Type B pancreatic cell (in vitro differentiated cells): ENCODE data around the gene MOSMO. TPM values are rescaled to one million over a fixed set of nuclear protein-coding genes. Genes with fewer than 3 reads are reported as not detected.

ENCODE experiments used
- DNase-seq: peaks from one replicate; pipeline ENCODE4 v3.0.0; 2021; ENCODE audit warnings: mixed read lengths; ENCODE audit not compliant: unreplicated experiment; ENCODE audit errors: extremely low spot score
- H3K27ac Mint-ChIP-seq: 2 replicates; pipeline ENCODE4 v1.8.0; 2021; ENCODE audit warnings: mild to moderate bottlenecking, mixed read lengths
- H3K27me3 Mint-ChIP-seq: 2 replicates; pipeline ENCODE4 v1.8.0; 2021; ENCODE audit warnings: mixed read lengths
- H3K36me3 Mint-ChIP-seq: 2 replicates; pipeline ENCODE4 v1.8.0; 2021; ENCODE audit warnings: mixed read lengths
- H3K4me1 Mint-ChIP-seq: one replicate; pipeline ENCODE4 v1.8.0; 2021; ENCODE audit warnings: mixed read lengths; ENCODE audit not compliant: unreplicated experiment
- H3K4me3 Mint-ChIP-seq: 2 replicates; pipeline ENCODE4 v1.8.0; 2021; ENCODE audit warnings: mild to moderate bottlenecking, mixed read lengths
- H3K9me3 Mint-ChIP-seq: 2 replicates; pipeline ENCODE4 v1.8.0; 2021; ENCODE audit warnings: mixed read lengths
- total RNA-seq: library from RNA; stranded (reverse); gene quantifications from 2 replicates; pipeline ENCODE4 v1.2.1, GENCODE V29; 2021; ENCODE audit warnings: low replicate concordance
- TF ChIP-seq, protein P1 (sequence below): fragments of 200-600 bp; sonication (generic); conservative IDR thresholded peaks from 2 replicates; pipeline ENCODE4 v1.5.0; 2021; ENCODE audit warnings: antibody characterized with exemption, mild to moderate bottlenecking

MOSMO gene
- total RNA-seq, 1 donor from 2014 or later: 13.5 TPM

DNA sequence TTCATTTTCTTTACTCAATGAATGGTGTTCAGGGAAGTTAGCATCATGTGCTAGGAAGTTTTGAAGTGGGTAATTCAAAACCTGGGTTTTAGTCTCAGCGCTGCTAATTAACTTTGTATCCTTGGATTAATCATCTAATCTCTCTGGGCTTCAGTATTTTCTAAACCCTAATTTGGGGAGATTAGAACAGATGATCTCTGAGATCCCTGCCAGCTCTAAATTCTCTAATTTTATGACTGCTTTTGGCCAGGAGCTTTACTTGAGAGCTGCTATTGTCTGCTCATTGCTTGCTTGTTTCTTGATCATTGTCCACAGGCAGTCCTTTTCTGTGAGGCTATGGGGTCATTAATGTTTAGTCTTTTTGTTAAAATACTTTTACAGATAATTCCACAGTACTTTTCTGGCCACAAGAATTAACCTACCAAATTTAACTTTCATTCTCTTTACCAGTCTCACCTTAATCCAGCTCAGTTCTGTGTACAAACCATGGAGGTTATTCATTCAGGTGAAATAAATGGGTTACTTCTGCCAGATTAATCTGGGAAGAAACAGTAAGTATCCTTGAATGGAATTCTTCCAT lies 56.1 kb downstream of the MOSMO start:
- Mint-ChIP-seq H3K9me3 (peaks cover 4% of the 10 kb centered on the region), H3K36me3 (peaks cover 9% of the 10 kb centered on the region), H3K4me3 (no peak overlapping the region), H3K27me3 (no peaks in the 10 kb centered on the region), H3K4me1 (no peaks in the 10 kb centered on the region), H3K27ac (no peak overlapping the region)
- DNase-seq: no peak
- TF ChIP-seq, protein P1, sequence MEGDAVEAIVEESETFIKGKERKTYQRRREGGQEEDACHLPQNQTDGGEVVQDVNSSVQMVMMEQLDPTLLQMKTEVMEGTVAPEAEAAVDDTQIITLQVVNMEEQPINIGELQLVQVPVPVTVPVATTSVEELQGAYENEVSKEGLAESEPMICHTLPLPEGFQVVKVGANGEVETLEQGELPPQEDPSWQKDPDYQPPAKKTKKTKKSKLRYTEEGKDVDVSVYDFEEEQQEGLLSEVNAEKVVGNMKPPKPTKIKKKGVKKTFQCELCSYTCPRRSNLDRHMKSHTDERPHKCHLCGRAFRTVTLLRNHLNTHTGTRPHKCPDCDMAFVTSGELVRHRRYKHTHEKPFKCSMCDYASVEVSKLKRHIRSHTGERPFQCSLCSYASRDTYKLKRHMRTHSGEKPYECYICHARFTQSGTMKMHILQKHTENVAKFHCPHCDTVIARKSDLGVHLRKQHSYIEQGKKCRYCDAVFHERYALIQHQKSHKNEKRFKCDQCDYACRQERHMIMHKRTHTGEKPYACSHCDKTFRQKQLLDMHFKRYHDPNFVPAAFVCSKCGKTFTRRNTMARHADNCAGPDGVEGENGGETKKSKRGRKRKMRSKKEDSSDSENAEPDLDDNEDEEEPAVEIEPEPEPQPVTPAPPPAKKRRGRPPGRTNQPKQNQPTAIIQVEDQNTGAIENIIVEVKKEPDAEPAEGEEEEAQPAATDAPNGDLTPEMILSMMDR: no peak

DNA sequence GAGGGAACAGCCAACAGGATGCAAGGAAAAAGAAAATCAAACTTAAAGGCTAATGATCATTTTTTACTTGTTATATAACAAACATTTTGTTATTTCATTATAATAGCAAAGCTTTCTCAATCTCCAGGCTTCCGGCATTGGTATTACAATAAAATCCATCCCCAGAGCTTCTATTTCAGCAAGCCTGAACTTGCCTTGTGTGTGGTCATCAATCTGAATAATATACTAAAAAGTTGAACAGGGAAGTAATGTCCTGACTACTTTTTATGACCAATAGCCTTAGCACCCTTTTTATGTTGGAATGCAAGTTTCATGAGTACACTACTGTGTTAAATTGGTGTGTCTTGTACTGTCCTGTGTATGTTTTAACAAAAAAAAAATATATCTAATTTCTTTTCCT lies 57.3 kb downstream of the MOSMO start:
- H3K4me3 Mint-ChIP-seq: no peak overlapping the region
- no peaks in the 10 kb centered on the region for H3K27me3 Mint-ChIP-seq
- H3K27ac Mint-ChIP-seq: no peak overlapping the region
- H3K4me1 Mint-ChIP-seq: no peaks in the 10 kb centered on the region
- no peak for DNase-seq
- H3K36me3 Mint-ChIP-seq: peaks cover 9% of the 10 kb centered on the region
- peaks cover 4% of the 10 kb centered on the region for H3K9me3 Mint-ChIP-seq
- TF ChIP-seq, protein P1: no peak

DNA sequence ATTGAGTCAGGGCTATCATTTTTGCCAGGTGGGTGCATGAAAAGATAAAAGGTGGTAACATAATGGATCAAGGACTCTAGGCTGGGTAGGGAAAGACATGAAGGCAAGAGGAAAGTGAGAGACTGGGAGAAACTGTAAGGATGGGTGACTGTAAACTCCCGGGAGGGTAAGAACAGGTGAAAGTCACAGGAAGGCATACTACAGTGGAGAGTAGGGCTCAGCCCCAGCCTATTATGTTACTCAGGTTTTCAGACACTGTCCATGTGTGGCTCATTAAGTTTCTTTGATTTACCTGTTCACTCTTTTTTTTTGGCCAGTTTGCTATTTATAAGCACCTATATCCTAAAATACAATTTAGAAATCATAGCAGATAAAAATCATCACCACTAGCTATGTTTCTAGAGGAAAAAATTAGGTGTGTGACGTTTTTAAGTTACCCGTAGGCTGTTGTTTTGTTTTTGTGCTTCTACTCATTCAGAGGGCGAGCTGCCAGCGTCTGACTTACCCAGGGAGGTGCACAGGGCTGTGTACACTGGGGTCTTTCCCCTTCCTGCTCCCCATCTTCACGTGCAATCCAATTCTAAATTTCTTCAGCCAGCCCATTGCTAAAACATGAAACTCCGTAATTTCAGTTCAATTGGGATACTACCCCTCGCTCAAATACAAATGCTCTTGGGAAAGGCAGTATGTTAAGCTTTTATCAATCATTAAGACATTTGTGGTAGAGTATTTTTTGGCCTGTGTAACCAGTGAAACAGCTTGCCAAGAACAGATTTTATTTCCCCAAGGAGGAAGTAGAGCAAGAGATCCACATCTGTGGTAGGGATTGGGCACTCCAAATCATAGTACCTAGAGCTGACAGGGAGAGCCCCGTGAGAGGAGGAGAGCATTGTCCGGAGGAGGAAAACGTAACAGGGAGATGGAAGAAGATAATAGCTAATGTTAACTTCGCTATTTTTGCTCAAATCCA lies 62.7 kb downstream of the MOSMO start:
- H3K36me3 Mint-ChIP-seq: peaks cover 9% of the 10 kb centered on the region
- TF ChIP-seq, protein P1: no peak
- no peak for DNase-seq
- no peaks in the 10 kb centered on the region for H3K4me1 Mint-ChIP-seq
- no peak overlapping the region for H3K27ac Mint-ChIP-seq
- H3K27me3 Mint-ChIP-seq: no peaks in the 10 kb centered on the region
- H3K9me3 Mint-ChIP-seq: peaks cover 4% of the 10 kb centered on the region
- no peak overlapping the region for H3K4me3 Mint-ChIP-seq

DNA sequence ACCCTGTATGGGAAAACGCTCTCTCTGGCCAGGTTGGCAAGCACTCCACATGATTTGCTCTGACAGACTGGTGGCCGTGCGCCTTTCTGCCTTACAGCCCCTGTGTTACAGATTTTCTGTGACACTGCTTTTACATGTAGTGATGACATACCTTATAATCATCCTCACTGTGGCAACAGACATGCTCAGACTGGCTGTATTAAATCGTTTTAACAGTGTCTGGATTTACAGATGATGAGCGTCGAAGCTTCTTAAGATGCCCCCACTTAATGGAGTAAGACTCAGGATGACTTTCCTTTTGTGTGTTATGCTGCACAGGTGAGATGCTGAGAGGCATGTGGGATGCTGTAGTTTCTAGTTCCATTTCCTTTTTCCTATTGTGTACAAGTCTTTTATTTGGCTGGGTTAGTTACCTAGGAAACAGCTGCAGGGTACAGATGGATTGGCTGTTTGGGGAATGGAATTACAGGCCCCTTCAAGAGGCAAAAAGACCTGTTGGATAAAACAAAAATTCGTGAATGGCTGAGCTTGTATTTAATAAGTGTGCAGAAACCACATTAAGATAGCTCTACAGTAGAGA lies 63.5 kb downstream of the MOSMO start:
- TF ChIP-seq, protein P1: no peak
- Mint-ChIP-seq H3K36me3 (peaks cover 9% of the 10 kb centered on the region), H3K27ac (no peak overlapping the region), H3K4me3 (no peak overlapping the region), H3K27me3 (no peaks in the 10 kb centered on the region), H3K9me3 (peaks cover 4% of the 10 kb centered on the region), H3K4me1 (no peaks in the 10 kb centered on the region)
- DNase-seq: no peak

DNA sequence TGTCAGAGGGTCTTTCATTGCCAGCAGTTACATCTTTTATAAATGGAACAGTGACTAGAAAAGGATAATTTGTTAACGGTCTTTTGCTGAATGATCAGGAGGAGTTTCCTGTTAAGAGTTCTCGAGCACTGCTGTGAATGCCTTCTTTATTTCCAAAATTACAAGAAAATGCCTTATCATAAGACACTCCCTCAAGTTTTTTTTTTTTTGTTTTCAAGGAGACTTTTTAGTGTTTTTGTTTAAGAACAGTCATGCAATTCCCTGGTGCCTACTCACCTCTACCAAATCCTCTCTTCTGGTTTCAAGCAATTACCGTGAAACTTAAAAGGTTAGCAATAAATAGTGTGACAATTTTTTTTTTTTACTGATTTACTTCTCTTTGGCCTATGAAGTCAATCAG lies 65.4 kb downstream of the MOSMO start:
- Mint-ChIP-seq H3K27ac (no peak overlapping the region), H3K27me3 (no peaks in the 10 kb centered on the region), H3K4me3 (no peak overlapping the region), H3K4me1 (no peaks in the 10 kb centered on the region), H3K36me3 (peaks cover 3% of the 10 kb centered on the region), H3K9me3 (no peaks in the 10 kb centered on the region)
- TF ChIP-seq, protein P1: no peak
- no peak for DNase-seq
